NCI-H748 treated with DMSO at 0.1 percent for 48 hours (cell line): ENCODE results near the gene SH3TC1.

Experiments used
- DNase-seq: peaks from one replicate; lab custom pipeline; 2025; lab: John Stamatoyannopoulos, UW

SH3TC1 gene

DNA sequence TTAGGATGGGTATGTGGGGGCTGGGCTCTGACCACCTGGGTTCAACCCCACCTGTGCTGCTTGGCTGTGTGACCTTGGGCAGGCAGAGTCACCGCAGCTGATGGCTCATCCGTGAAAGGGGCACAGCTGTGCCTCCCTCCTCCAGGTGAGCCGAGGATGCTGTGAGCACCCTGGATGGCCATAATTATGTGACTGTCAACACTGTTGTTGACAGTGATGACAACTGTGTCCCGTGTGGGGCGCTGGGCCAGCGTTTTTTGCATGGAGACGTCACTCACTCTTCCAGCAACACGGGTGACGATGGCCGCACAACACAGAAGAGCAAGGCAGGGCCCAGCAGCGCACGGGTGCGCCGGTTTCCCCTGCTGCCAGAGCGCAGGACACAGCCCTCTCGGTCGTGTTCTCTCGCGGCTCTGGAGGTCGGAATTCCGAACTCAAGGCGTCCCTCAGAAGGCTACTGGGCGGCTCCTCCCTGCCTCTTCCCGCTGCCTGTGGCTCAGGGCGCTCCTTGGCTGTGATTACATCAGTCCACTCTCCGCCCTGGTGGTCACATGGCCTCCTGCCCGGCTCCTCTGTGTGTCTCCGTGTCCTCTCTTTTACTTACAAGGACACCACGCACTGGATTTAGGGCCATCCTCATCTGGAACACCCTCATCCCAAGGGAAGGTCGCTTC, 1.3 kb downstream of the SH3TC1 start:
- no peak for DNase-seq

DNA sequence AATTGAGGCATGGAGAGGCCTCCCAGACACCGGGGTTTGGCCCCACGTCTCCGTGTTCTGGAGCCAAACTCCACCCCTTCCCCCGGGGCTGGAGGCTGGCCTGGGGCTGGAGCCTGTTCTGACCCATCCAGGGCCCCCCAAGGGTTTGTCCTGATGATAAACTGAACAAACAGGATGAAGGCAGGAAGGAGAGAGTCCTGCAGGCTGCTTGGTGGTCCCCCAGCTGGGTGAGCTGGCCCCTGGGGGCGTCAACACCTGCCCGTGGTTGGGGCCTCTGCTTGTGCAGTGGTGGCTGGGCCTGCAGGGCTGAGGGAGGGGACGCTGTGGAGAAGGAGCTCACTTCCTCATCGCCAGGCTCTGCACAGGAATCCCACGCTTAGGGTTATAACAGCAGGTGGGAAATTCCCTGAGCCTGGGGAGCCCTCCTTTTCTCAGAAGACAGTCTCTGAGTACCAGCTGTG, 2.3 kb downstream of the SH3TC1 start:
- DNase-seq = no peak

DNA sequence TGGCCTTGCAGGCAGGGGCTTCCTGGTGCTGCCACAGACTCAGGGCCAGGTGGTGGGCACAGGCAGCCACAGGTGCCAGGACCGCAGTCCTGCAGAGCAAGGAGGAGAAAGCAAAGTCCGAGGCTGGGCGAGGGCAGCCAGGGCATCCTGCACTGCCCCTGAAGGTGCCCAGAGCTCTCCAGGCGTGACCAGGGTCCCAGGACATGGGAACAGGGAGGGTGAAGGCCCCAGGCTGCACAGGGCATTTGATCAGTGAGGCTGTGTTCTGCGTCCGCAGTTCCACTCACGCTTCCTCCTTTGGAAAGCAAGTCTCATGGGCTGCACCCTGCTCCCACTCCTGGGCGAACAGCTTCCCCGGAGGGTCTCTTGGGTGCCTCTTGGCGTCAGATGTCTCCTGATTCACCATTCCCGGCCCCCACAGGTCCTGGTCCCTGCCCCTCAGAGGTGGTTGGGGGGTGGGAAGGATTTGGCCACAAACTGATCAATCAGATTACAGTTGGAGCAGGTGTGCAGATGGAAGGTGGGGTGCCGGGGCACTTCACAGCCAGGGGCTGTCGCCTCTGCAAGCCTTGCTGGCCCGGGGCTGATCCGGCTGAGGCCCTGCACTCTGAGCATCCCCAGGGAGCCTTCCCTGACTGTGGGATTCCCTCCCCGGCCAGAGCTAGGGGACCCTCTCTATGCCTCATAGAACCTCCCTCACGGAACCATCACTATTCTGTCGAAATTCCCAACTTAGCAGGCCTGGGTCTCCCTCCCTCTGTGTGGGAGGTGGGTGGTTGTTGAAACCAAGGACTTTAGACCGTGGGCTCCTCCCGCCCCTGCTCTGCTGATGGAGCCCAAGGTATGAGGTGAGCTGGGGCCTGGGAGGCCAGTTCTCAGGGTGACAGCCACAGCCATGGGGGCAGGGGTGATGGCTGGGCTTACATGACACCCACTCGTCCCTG, 3.3 kb downstream of the SH3TC1 start:
- DNase-seq = no peak

DNA sequence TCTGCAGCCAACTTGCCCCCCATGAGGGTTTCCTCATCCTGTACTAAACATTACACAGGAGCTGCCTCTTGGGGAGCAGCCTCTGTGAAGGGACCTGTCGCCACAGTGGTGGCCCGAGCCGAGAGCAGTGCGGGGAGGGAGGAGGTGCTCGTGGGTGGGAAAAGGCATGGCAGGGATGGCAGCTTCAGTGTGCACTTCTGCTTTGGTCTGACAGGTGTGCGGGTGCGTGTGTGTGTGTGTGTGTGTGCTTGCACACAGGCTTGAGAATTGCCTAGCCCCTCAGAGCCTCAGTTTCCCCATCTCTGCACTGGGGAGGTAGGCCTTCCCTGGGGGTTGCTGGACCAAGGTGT, 3.9 kb downstream of the SH3TC1 start:
- DNase-seq = no peak

DNA sequence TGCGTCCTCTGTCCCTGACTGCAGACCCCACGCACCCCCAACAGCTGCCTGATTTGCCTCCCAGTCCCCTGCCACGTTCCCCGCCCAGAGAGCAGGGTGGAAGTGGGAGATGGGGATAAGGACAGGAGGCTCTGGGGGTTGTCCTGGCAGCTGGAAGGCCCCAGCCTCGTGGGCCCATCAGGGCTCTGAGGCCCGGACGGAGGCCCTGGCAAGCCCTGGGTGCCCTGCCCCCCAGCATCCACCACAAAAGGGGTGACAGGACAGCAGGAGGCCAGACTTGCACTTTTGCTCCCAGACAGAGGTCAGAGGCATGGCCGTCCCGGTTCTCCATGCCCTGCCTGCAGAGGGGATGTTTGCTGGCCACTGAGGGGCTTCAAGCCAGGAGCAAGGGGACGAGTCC, 4.7 kb downstream of the SH3TC1 start:
- DNase-seq = no peak

DNA sequence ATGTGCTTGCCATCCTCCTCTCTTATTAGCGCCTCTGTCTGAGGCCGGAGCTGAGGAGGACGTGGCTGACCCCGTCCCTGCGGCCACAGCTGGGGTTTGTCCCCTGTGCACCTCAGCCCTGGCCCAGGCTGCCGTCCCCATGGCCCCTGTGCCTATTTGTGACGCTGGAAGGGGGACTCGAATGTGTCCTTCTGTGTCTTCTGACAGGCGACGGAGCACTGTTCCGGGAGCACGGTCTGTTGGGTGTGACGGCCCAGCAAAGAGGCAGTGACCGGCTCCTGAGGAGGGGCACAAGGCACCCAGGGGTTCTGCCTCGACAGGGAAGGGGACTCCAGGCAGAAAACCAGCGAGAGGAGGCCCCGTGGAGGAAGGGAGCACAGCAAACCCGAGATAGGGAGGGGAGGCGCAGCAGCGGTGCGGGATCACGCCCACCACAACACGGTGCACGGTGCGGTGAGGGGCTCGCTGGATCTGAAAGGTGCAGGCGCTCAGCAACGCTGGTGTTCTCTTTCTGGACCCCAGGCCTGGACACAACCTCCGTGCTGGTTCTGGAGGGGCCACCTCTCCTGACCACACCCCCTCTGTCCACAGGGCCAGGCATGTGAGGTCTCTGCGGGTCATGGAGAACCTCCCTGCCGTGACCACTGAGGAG, 5.6 kb downstream of the SH3TC1 start:
- DNase-seq = no peak

DNA sequence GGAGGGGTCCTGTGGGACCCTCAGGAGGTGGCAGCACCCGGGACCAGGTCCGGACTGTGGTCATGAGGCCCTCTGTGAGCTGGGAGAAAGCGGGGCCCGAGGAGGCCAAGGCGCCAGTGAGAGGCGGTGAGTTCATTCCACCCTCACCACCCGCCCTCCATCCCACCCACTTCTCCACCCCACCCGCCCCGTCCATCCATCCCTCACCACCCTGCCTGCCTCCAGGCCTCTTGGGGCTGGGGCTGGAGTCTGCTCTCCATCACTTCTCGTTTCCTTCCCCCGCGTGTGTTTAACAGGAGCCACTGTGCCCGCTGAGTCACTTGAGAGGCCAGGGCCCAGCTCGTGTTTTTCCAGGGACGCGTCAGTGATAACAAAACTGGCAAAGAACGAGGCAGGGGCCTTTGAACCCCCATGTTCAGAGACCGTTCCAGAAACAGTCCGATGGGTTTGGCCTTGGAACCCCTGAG, 6.2 kb downstream of the SH3TC1 start:
- DNase-seq = no peak

DNA sequence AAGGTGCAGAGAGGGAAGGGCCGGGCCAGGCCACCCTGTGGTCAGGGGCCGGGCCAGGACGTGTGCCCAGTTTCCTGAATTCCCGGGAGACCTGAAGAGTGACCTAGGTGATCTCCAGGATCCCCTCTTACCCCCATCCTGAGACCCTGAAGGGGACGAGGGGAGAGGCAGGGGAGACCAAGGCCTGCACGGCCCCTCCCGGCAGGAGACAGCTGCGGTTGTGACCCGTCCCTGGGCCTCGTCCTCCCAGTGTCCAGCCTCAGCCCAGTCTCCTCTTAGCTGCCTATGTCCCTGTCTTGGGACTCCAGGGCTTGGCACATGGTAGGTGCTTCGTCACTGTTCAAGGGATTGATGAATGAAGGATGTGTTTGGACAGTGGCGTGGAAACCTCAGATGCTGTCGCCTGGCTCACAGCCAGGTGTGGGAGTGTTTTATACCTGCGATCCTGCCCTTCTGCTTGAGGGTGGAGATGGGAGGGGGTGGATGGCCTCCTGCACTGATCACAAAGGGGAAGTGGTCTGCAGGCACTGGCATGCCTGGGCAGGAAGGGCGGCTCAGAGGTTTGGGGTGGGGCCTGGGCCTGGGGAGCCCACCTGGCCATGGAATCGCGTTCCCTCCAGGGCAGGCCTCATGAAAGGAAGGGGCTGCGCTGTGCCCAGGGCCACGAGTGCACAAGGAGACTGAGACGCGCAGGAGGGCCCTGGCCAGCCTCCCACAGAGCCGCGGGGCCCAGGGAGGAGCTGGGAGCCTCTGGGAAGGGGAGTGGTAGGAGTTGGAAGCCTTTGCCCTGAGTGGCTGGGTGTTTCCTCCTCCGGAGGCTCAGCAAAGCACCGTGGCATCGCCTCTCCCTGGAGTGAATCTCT, 6.9 kb downstream of the SH3TC1 start:
- peak; percentile 72 for DNase-seq

DNA sequence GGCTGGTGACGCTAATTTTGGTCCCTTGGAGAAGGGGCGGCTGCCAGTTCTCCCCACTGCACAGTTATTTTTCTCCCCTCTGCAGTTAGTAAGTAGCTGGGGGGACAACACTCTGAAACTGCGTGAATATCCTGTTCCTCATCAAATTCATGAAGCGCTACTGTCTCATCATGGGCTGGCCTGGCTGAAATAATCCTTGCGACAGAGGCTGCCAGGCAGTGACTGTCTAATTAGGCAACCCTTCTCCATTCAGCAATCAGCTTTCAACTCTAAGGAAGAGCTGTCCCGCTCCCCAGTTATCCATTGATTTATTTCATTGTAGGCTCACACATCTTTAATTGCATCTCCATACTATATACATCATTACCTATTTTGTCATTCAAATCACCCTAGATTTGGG, 8.2 kb downstream of the SH3TC1 start:
- DNase-seq = no peak

DNA sequence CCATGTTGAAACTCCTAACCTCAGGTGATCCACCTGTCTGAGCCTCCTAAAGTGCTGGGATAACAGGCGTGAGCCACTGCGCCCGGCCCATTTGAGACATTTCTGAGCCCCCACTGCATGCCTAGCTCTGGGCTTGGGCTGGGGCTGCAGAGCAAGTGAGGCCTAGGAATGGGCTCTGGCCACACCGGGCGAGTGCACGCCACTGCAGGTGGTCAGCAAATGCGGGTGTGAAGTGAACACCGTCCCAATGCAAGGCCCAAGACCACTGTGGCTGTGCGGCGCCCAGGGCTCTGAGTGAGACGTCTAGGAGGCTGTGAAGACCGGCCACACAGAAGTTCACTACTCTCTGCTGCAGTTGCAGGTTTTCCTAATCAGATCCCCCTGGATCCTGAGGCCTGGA, 9.5 kb downstream of the SH3TC1 start:
- DNase-seq = no peak

DNA sequence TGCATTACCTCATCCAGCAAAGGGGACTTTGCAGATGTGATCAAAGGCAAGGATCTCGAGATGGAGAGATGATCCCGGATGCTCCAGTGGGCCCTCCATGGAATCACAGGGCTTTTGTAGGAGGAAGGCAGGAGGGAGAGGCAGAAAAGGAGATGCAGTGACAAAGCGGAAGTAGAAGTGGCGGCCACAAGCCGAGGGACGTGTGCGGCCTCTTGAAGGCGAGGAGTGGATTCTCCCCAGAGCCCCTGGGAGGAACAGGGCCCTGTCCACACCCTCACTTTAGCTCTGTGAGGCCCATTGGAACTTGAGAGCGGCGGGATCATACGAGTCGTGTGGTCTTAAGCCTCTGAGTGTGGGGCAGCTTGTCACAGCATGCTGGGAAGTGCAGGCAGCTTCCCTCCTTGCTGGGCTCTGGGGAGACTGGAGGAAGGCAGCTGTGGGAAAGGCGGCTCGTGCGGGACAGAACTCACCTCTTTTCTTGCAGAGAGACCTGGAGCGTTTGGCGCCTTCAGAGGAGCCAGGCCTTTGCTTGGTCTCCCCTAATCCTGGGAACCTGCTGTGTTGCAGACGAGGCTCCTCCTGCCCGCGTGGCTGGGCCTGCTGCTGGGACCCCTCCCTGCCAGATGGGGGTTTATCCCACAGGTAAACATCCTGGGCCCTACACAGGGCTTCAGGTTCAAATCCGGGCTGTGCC, 10.2 kb downstream of the SH3TC1 start:
- no peak for DNase-seq

DNA sequence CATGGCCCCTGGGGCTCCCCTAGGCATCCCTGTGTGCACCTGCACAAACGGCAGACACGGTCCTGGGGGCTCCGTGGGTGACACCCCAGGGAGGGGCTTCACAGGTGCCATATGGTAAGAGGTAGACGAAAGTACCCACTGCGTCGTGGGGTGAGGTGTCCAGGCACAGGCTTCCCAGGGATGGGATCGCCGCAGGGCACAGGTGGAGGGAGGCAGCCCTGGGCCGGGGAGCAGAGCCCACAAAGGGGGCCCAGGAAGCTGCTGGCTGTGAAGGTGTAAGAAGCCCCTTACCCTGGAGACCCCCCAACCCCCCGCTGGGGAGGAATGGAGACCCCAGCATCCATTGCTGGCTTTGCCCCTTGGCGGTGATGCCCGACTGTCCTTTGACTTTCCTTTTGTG, 10.9 kb downstream of the SH3TC1 start:
- no peak for DNase-seq

DNA sequence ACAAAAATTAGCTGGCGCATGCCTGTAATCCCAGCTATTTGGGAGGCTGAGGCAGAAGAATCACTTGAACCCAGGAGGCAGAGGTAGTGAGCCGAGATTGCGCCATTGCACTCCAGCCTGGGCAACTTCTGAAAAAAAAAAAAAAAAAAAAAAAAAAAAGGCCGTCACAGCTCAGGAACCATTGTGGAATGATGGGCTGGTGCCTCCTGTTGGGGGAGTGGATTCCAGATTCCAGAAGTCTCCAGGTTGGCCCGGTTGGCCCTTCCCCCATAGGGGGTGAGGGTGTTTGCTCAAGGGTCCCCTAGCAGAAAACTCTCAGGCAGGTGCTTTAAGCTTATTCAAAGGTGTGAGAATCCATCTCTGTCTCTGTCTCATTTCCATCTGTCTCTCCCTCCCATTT, 11.5 kb downstream of the SH3TC1 start:
- DNase-seq = no peak

DNA sequence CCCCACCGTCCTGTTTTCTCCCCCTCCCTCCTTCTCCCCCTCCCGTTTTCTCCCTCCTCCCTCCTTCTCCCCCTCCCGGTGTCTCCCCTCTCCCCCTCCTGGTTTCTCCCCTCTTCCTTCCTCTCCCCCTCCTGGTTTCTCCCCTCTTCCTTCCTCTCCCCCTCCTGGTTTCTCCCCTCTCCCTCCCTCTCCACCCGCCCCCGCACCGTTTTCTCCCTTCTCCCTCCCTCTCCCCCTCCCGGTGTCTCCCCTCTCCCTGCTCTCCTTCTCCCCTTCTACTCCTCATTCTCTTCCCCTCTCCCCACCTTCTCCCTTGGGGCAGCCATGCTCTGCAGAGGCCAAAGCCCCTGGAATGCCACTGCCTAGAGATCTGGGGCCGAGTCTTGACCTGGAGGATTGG, 12.2 kb downstream of the SH3TC1 start:
- no peak for DNase-seq

DNA sequence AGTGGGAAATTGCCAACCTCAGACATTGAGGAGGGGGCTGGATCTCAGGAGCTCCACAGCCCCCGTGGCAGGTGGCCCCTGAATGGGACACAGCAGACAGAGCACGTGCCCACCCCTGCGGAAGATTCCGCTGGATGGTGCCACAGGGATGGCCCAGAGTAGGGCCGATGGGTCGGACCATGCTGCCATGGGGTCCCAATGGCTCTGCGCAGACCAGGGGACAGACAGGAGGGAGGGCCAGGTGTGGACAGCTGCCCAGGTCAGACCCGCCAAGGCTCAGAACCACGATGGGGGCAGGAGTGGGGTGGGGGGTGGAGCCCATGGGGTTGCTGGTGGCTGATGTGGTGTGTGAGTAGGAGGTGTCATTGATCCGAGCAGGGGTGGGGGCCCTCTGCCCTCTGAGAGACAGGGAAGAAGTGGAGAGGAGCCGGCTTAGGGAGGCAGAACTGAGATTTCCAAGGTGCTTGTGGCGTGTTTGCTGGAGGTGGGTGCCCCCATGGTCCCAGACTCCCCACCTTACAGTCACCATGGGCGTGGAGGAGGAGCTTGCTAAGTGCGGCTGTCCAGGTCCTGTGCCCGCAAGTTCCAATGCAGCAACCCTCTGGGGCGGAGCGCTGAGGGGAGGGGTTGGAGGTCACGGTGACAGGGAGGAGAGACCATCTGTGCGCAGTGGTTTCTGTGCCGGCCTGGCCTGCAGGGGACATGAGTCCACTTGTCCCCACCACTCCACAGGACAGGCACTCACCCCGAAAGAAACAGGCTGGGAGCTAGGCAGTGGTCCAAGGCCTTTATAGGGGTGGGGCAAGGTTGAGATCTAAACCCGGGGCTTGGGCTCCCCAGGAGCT, 12.9 kb downstream of the SH3TC1 start:
- DNase-seq = no peak

DNA sequence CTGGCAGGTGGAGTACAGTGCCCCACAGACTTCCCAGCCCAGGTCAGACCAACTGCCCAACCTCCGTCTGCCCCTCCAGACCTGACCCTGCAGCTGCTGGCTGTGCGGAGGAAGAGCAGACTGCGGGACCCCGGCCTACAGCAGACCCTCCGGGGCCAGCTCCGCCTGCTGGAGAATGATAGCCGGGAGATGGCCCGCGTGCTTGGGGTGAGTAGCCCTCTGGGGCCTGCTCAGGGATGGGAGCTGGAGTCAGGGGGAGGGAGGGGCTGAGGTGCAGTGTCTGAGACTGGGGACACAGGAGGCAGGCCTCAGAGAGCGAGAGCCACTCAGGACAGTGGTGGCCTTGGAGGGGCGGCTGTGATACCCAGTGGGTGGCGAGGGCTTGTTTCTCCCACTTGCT, 13.5 kb downstream of the SH3TC1 start:
- no peak for DNase-seq

DNA sequence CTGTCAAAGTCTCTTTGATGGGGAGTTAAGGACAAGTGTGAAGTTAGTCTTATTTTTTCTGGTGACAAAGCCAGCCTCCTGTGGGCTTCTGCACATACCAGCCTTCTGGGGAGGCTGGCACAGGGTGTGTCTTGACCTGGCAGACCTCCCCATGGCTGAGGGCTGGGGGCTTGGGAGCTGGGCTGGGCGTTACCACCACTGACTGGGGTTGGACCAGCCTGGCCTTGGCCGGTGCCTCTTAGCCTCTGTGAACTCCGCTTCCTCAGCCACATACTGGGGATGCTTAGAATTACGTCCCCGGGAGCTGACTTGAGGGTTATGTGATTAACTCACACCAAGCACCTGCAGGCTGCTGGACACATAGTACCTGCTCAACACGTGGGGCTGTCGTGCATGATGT, 14.0 kb downstream of the SH3TC1 start:
- DNase-seq = no peak

DNA sequence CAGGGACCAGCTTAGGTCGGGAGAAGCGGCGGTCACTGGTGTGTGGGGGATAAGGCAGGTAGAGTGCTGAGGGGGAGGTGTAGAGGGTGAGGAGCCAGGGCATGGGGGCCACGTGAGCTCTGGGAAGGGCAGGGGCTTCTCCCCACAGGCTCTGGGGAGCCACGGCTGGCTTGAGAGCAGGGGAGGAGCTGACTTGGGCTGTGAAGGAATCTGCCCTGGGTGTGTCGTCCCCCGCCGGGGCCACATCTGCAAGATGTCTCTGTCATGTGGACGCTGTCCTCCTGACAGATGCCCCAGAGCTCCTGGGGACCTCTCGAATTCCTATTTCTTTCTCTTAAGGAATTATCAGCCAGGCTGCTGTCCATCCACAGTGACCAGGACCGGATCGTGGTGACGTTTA, 15.0 kb downstream of the SH3TC1 start:
- DNase-seq = no peak

DNA sequence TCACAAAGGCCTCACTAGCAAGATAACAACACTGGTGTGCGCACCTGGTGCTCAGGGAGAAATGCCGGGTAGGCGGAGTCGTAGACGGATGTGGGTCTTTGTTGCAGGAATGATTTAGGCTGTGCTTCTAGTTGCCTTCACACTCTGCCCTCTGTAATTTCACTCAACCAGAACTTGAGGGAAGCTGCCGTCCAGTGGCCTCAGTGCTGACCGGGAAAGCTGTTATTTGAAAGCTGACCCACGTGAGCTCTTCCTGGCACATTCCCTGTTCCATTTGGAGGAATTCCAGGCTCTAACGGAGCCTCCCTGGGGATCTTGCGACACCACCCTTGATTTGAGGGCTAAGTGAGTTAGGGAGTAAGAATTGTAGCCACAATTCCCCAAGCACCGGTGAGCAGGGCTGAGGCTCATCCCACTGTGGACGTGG, 15.9 kb downstream of the SH3TC1 start:
- DNase-seq = no peak
